ENCODE data around the gene SLC27A5.

Gene SLC27A5

GRCh38 chr19:58475714-58476497 lies 35.9 kb downstream of the SLC27A5 start, which contains the start of gene ZNF446 (continued):
- TF ChIP-seq ZBTB11 (tag by site-specific recombination; conservative IDR thresholded peaks at IDR 0.05; ENCODE audit: low read depth) (peak; percentile 95), KLF1 (tag by site-specific recombination; IDR thresholded peaks at IDR 0.05) (peak; percentile 89), BCL6B (tag by site-specific recombination; IDR thresholded peaks at IDR 0.05) (no peak), EGR2 (tag by site-specific recombination; IDR thresholded peaks at IDR 0.05; ENCODE audit: low read depth) (peak; percentile 83), REST (tag by site-specific recombination; IDR thresholded peaks at IDR 0.05) (no peak), REPIN1 (tag by site-specific recombination; IDR thresholded peaks at IDR 0.05; ENCODE audit: low read depth) (no peak), ZNF184 (tag by site-specific recombination; IDR thresholded peaks at IDR 0.05) (no peak), INSM2 (tag by site-specific recombination; IDR thresholded peaks at IDR 0.05) (no peak), ZBTB49 (tag by site-specific recombination; IDR thresholded peaks at IDR 0.05; ENCODE audit: low read depth) (no peak), TRIM28 (IDR thresholded peaks at IDR 0.05; ENCODE audit: borderline replicate concordance, low read length) (no peak), ZNF76 (tag by site-specific recombination; IDR thresholded peaks at IDR 0.05; ENCODE audit: borderline replicate concordance, low read depth) (peak; percentile 90), KLF7 (tag by site-specific recombination; IDR thresholded peaks at IDR 0.05; ENCODE audit: borderline replicate concordance) (peak; percentile 91), ZNF155 (tag by site-specific recombination; IDR thresholded peaks at IDR 0.05) (no peak), ZNF670 (tag by site-specific recombination; IDR thresholded peaks at IDR 0.05; ENCODE audit: low read depth) (no peak), ZNF23 (tag by site-specific recombination; IDR thresholded peaks at IDR 0.05; ENCODE audit: borderline replicate concordance) (no peak), ZNF677 (tag by site-specific recombination; IDR thresholded peaks at IDR 0.05) (no peak), ZNF266 (tag by site-specific recombination; IDR thresholded peaks at IDR 0.05; ENCODE audit: low read depth) (no peak), ZBTB10 (tag by site-specific recombination; IDR thresholded peaks at IDR 0.05) (peak; percentile 75; the same call in 1 of the 2 replicates), ZNF280C (tag by site-specific recombination; IDR thresholded peaks at IDR 0.05) (no peak), ZNF426 (tag by site-specific recombination; IDR thresholded peaks at IDR 0.05) (no peak)
